ENCODE results near the gene EIF3M.

- no peak for TF ChIP-seq EZH2 (IDR thresholded peaks at IDR 0.05; ENCODE audit: borderline replicate concordance)
- TF ChIP-seq, protein P1, sequence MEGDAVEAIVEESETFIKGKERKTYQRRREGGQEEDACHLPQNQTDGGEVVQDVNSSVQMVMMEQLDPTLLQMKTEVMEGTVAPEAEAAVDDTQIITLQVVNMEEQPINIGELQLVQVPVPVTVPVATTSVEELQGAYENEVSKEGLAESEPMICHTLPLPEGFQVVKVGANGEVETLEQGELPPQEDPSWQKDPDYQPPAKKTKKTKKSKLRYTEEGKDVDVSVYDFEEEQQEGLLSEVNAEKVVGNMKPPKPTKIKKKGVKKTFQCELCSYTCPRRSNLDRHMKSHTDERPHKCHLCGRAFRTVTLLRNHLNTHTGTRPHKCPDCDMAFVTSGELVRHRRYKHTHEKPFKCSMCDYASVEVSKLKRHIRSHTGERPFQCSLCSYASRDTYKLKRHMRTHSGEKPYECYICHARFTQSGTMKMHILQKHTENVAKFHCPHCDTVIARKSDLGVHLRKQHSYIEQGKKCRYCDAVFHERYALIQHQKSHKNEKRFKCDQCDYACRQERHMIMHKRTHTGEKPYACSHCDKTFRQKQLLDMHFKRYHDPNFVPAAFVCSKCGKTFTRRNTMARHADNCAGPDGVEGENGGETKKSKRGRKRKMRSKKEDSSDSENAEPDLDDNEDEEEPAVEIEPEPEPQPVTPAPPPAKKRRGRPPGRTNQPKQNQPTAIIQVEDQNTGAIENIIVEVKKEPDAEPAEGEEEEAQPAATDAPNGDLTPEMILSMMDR (IDR thresholded peaks at IDR 0.05; ENCODE audit: poor library complexity): no peak
Observed at GRCh38 chr11:32594272-32594671, 10.6 kb downstream of the EIF3M start.

Measured in hepatocyte (in vitro differentiated cells).